Stimulated activated CD8-positive, alpha-beta memory T cell treated with anti-CD3 and anti-CD28 coated beads, Interleukin-2, amount 100 ng/mL, for 48 hours (primary cell): ENCODE data around the gene MYOG.
A peak's percentile ranks its signal among the peaks of the same experiment; 100 is the strongest.

Experiments
- DNase-seq, 2 donors: peaks; one replicate each; pipeline ENCODE4 v3.0.0-alpha.2; 2020; ENCODE audit warnings: low read depth in 2 of 2

Gene MYOG

GRCh38 chr1:203117611-203118575 lies 32.1 kb upstream of the MYOG start:
- peak; percentile 34 to 44 for DNase-seq

DNA sequence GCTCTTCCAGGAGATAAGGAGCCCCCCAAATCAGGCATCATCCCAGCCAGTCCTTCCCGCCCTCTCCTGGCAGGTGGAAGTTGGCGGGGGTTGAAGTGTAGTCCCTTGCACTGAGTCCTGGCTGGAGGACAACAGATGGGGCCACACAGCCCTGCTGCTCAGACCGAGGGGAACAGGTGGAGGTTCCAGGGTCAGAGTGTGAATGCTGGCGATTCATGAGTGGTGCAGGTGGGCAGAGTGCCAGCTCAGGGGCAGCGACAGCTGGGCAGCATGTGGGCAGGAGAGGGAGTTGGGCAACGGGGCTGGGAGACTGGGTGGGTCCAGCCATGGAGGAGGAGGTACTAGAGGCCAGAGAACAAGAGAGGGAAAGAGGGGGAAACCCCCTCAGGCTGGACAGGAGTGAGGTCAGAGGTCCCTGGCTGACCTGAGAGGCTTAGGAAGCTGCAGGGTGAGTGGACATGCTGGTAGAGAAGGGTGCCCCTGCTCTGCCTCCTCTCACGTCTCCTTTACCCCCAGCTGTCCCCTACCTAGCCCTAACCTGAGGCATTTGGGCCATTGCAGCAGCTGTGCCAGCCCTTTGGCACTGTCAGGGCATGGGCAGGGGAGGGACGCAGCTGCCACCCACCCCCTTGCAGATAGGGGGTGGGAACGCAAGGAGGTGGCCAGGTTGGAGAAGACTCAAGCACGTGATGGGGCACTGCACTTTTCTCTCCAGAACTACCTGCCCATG lies 30.4 kb upstream of the MYOG start:
- no peak for DNase-seq

DNA sequence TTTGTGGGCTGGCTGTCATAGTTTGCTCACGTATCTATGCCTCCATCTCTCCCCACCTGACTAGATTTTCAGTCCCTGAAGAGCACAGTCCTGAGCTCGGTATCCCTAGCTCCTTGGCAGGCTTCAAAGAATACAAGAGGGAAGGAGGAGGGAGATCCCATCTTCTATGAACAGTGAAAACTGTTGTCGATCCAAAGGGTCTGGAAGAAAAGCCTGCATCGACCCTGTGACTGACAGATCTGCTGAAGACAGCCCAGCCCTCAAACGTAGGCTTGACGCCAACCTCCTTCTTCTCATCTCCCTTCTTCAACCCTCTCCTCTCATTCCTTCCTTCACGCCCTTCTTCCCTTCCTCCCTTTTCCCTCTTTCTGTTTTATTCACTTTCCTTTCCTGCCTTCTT lies 28.4 kb upstream of the MYOG start:
- no peak for DNase-seq

- no peak for DNase-seq
These were observed 27.5 kb upstream of the MYOG start for GRCh38 chr1:203113308-203113707.

DNA sequence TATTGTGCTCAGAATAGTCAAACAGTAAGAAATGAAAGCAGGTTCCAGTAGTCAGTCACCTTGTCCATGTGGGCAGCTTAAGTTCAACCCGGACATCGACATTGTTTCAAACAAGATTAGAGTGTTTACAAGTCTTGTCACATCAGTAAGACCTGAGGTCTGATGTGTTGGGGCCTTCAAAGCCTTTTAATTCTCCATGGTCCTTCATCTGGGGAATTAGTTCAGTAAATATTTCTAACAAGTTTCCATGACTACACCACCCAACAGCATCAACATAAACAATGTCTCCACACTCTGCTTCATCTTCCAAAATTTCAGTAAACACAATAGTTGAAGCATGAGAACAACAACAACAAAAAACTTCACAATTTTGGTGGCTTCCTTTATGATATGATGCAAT lies 26.7 kb upstream of the MYOG start:
- no peak for DNase-seq

DNA sequence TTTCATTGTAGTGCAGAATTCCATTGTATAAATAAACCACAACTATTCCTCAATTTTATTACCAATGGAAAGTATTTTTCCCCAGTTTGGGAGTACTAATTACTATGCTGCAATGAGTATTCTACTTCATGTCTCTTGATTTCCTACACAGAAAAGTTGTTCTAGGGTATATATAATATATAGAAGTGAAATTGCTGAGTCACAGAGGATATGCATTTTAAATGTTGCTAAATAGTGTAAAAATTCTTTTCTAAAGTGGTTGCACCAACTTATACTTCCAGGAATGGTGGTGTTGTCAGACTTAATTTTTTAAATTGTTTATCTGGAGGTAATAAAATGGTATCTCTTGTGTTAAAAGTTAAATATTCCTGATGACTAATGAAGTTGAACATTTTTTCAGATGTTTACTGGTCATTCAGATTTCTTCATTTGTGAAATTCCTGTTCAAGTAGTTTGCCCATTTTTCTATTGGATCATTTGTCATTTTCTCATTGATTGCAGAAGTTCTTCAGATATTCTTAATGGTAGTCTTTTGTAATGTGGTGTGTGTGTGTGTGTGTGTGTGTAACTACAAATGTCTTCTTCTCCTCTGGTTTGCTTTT lies 19.1 kb upstream of the MYOG start:
- DNase-seq, result no peak

DNA sequence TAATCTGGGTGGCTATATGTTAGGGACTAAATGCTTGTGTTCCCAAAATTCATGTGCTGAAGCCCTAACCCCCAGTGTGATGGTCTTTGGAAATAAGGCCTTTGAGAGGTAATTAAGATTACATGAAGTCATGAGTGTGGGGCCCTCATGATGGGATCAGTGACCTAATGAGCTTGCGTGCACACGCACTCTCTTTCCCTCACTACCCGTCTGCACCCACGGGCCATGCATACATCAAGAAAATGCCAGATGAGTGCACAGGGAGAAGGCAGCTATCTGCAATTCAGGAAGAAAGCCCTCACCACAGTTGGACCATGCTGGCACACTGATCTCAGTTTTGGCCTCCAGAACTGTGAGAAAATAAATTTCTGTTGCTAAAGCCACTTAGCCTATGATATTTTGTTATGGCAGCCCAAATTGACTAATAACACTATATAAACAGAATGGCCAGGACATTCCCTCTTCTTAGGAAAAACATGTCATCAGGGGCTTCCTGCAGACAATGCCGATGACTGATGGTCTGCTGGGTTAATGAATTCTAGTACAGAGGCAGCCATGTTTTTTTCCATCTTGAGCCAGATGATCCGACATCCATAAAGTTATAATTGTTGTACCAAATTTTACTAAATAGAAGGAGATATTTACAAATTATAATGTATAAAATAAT lies 18.1 kb upstream of the MYOG start:
- no peak for DNase-seq

DNA sequence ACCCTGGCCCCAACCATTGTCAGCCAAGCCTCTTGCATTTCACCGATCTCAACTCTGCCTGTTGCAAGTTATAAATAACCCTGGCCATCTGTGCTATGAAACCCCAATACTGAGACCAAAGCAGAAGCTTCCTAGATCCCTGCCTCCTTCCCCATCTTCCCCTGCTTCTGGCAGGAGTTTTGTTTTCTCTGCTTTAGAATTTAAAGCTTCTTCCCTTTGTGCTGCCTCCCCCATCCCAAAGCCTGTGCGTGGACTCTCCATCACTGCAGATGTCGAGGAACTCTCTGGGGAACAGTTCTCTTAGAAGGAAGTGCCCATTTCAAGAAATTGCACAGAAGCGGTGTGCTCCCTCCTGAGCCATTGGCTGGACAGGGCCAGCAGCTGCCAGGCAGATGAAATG lies 17.4 kb upstream of the MYOG start:
- no peak for DNase-seq

DNA sequence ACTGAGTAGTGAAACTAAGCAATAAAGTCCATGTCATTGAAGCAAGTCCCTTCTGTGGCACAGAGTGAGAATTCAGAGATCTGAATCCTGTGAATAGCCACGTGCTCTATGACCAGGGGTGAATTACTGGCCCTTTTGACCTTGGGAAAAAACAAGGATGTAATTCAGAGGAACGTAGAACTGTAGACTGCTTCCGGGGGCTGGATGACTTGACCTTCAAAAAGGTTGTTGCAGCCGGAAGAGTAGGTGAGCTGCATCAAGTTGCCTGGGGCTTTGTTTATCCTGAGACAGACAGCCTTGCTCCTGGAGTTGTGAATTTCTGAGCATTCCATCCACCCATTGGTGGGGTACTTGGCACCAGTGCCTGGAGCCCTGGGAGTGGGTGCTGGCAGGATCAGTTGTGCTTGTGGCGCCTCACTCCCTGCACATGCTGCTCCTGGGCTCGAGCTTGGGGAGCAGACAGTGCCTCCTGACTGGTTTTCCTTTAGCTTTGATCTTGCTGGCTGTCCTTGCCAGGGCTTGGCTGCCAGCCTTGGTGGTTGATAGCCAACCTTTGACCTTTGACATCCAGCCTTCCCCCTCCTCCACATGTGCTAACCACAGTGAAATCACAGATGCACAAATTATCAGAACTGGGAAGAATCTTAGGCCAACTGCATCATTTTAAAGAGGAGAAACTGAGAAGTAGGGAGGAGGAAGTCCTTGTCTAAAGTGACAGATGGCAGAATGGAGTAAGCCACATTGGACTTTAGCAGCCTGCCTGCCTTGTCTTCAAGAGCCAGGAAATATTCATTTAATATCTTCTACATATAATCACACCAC lies 16.2 kb upstream of the MYOG start:
- no peak for DNase-seq

GRCh38 chr1:203100516-203100869 lies 14.7 kb upstream of the MYOG start:
- DNase-seq, result no peak

- no peak for DNase-seq
These were observed 14.1 kb upstream of the MYOG start for GRCh38 chr1:203099805-203100515.

GRCh38 chr1:203098914-203099520 lies 13.2 kb upstream of the MYOG start:
- no peak for DNase-seq

DNA sequence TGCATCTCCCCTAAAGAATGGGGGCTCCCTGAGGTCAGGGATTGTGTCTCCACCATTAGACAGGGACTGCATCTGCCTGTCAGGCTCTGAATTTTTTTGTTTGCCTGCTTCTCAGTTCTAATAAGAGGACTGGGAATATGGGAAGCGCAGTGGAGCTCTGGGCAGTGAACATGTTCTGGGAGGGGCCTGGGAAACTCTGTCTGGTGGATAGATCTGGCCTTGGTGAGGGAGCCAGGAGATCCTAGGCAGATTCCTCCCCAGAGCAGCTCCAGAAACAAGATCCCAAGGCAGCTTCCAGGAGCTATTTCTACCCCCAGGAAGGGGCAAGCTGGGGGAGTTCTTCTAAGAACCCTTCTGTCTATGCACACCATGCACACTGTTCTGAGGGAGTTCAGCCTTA lies 12.6 kb upstream of the MYOG start:
- DNase-seq, result no peak

GRCh38 chr1:203097001-203097400 lies 11.2 kb upstream of the MYOG start:
- DNase-seq, result no peak

GRCh38 chr1:203096566-203096965 lies 10.8 kb upstream of the MYOG start:
- DNase-seq, result no peak

- no peak for DNase-seq
These were observed 9.4 kb upstream of the MYOG start for GRCh38 chr1:203095061-203095690.

GRCh38 chr1:203093754-203094410 lies 8.1 kb upstream of the MYOG start:
- DNase-seq, result no peak

- DNase-seq, result no peak
These were observed 6.0 kb upstream of the MYOG start for GRCh38 chr1:203091761-203092330.

- no peak for DNase-seq
These were observed 5.3 kb upstream of the MYOG start for GRCh38 chr1:203091199-203091477.
